Mesothelial cell of epicardium (in vitro differentiated cells): ENCODE data around the gene PSMD6. TPM values are rescaled to one million over a fixed set of nuclear protein-coding genes. Genes with fewer than 3 reads are reported as not detected.

Experiments used
- DNase-seq, 2 experiments: peaks; one replicate each; pipeline ENCODE4 v3.0.0; 2021; ENCODE audit warnings: low spot score in 2 of 2; ENCODE audit not compliant: unreplicated experiment in 2 of 2
- H3K27ac Mint-ChIP-seq: 2 replicates; pipeline ENCODE4 v1.8.0; 2021; ENCODE audit warnings: mixed read lengths
- H3K27me3 Mint-ChIP-seq: 2 replicates; pipeline ENCODE4 v1.8.0; 2021; ENCODE audit warnings: low read depth, mixed read lengths
- H3K36me3 Mint-ChIP-seq: 2 replicates; pipeline ENCODE4 v1.8.0; 2021; ENCODE audit warnings: mixed read lengths
- H3K4me1 Mint-ChIP-seq: 2 replicates; pipeline ENCODE4 v1.8.0; 2021; ENCODE audit warnings: mixed read lengths
- H3K4me3 Mint-ChIP-seq: 2 replicates; pipeline ENCODE4 v1.8.0; 2021; ENCODE audit warnings: mild to moderate bottlenecking, moderate library complexity, mixed read lengths
- H3K9me3 Mint-ChIP-seq: 2 replicates; pipeline ENCODE4 v1.8.0; 2021; ENCODE audit warnings: mixed read lengths
- CTCF ChIP-seq: fragments of 200-600 bp; sonication (generic); IDR thresholded peaks from one replicate; pipeline ENCODE4 v1.5.0; 2021; ENCODE audit warnings: antibody characterized with exemption; ENCODE audit not compliant: unreplicated experiment
- total RNA-seq: library from RNA; stranded (reverse); gene quantifications from 3 replicates; pipeline ENCODE4 v1.2.1, GENCODE V29; 2021

The PSMD6 gene
- total RNA-seq, 1 donor from 2014 or later, result 73.4 TPM

GRCh38 chr3:63977893-63978292 is 45.4 kb downstream of the PSMD6 start:
- H3K27ac Mint-ChIP-seq, result peak overlapping the region; percentile 17

GRCh38 chr3:63976872-63977200 is 46.5 kb downstream of the PSMD6 start:
- no peak for DNase-seq
- Mint-ChIP-seq H3K27me3 (no peaks in the 10 kb centered on the region), H3K27ac (no peak overlapping the region), H3K36me3 (peaks cover 10% of the 10 kb centered on the region), H3K9me3 (no peaks in the 10 kb centered on the region), H3K4me1 (peaks cover 52% of the 10 kb centered on the region), H3K4me3 (no peak overlapping the region)
- no peak for TF ChIP-seq CTCF

More at GRCh38 chr3:63977893-63978292, 45.4 kb downstream of the PSMD6 start:
- TF ChIP-seq CTCF, result no peak
- Mint-ChIP-seq H3K27me3 (no peaks in the 10 kb centered on the region), H3K9me3 (no peaks in the 10 kb centered on the region), H3K4me3 (no peak overlapping the region), H3K4me1 (peaks cover 42% of the 10 kb centered on the region), H3K36me3 (peaks cover 10% of the 10 kb centered on the region)
- no peak for DNase-seq

GRCh38 chr3:63976161-63976871 is 47.0 kb downstream of the PSMD6 start:
- Mint-ChIP-seq H3K4me3 (no peak overlapping the region), H3K27me3 (no peaks in the 10 kb centered on the region), H3K27ac (peak overlapping the region; percentile 41), H3K36me3 (peaks cover 10% of the 10 kb centered on the region), H3K4me1 (peaks cover 55% of the 10 kb centered on the region), H3K9me3 (no peaks in the 10 kb centered on the region)
- no peak for TF ChIP-seq CTCF
- DNase-seq, result no peak

- H3K36me3 Mint-ChIP-seq, result peaks cover 10% of the 10 kb centered on the region
- no peaks in the 10 kb centered on the region for H3K27me3 Mint-ChIP-seq
- H3K4me3 Mint-ChIP-seq, result no peak overlapping the region
- no peaks in the 10 kb centered on the region for H3K9me3 Mint-ChIP-seq
- no peak for TF ChIP-seq CTCF
- DNase-seq, result no peak
- H3K4me1 Mint-ChIP-seq, result peaks cover 61% of the 10 kb centered on the region
- peak overlapping the region; percentile 41 for H3K27ac Mint-ChIP-seq
Measured at GRCh38 chr3:63975723-63976122, 47.6 kb downstream of the PSMD6 start.

- DNase-seq, result no peak
- no peak for TF ChIP-seq CTCF
- H3K4me1 Mint-ChIP-seq, result peaks cover 64% of the 10 kb centered on the region
- peaks cover 5% of the 10 kb centered on the region for H3K36me3 Mint-ChIP-seq
- no peak overlapping the region for H3K4me3 Mint-ChIP-seq
- no peaks in the 10 kb centered on the region for H3K27me3 Mint-ChIP-seq
- H3K9me3 Mint-ChIP-seq, result no peaks in the 10 kb centered on the region
- H3K27ac Mint-ChIP-seq, result no peak overlapping the region
Measured at GRCh38 chr3:63974451-63974850, 48.8 kb downstream of the PSMD6 start.
